Stromal cell of bone marrow (primary cell): ENCODE measurements around the gene NFYB.

Experiments used
- DNase-seq: peaks from one replicate; pipeline ENCODE4 v3.0.0-alpha.2; 2012; ENCODE audit warnings: low read depth

NFYB gene

DNA sequence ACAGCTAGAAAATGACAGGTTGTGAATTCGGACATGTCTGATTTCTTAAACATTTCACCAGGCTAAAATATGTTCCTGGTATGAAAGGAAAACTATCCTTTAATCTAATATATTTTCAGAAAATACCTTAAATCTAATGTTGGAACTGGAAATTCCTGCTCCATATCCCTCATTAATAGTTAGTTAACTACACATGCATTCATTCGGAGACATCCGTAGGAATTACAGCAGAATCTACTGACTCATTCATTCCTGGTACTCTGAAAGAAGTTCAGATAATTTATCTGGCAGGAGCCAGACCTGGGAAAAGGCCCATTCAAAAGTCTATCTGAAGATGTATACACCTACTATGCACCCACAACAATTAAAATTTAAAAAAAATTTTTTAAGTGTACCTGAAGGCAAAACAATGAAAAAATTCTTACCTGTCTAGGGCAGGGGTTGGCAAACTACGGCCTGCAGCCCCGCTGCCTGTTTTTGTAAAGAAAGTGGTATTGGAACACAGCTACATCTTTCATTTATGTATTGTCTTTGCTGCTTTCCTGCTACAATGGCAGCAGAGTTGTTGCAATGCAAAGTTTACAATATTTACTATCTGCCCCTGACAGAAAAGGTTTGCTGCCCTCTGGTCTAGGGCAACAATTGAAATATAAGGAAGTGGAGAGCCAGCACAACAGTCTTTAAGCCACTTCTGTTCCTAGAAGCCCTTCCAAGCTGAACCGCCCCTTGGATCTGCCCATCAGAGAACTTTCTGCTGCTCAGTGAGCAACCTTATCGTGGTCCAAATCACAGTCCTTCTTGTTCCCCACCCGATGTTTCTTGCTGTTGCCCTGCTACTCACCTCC lies 17.9 kb upstream of the NFYB start:
- no peak for DNase-seq

DNA sequence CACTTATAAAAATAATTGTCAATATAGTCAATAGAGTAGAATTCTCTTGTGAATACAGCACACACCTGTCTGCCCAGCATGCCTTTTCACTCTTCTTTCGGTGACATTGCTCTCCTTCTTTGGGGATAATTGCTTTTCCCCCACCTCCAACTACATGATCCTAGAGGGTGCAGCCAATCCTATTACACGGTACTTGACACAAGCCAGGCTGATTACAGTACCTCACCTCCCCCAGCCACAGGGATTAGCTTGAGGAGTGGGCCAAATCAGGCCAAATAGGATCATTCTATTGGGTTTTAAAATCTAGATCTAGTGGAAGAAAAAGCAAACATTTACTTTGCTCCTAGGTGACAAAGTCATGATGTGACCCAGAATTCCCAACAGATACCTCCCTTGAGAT lies 16.8 kb upstream of the NFYB start:
- no peak for DNase-seq

DNA sequence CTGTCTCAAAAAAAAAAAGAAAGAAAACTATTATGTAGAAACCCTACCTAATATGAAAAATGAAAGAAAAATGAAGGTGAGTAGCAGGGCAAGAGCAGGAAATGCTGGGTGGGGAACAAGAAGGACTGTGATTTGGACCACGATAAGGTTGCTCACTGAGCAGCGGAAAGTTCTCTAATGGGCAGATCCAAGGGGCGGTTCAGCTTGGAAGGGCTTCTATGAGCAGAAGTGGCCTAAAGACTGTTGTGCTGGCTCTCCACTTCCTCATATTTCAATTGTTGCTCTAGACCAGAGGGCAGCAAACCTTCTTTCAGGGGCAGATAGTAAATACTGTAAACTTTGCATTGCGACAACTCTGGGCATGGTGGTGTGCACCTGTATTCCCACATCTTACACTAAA lies 16.3 kb upstream of the NFYB start:
- DNase-seq = no peak

DNA sequence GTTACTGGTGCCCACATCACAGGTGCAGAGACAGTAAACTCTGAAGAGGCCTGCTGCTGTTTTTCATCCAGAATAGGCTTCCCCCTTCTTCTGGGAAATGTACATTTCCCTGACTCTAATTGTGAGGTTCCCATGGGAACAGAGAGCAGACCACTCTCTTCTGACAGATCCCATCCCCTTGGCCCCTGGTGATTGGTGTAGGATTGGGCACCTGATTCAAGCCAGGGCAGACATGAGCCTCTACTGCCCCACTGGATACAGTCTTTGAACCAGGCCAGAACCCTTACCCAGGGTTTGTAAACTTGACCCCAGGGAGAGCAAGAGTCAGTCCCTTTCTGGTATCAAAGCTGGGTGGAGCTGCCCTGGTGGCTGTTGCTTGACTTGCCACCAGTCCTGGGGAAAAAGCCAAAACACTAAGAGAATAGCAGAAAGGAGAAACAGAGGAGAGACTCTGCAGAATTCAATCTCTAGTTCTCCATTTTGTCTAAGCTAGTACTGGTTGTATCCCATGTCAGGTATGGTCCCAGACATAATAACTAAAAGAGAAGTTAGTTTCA lies 14.8 kb upstream of the NFYB start:
- no peak for DNase-seq

DNA sequence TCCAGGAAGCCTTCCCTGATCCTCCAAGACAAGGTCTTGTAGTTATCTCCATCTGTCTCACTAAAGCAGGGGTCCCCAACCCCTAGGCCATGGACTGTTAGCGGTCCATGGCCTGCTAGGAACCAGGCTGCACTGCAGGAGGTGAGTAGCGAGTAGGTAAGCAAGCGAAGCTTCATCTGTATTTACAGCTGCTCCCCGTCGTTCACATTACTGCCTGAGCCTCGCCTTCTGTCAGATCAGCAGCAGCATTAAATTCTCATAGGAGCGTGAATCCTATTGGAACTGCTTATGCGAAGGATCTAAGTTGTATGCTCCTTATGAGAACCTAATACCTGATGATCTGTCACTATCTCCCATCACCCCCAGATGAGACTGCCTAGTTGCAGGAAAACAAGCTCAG lies 12.4 kb upstream of the NFYB start:
- DNase-seq = no peak

DNA sequence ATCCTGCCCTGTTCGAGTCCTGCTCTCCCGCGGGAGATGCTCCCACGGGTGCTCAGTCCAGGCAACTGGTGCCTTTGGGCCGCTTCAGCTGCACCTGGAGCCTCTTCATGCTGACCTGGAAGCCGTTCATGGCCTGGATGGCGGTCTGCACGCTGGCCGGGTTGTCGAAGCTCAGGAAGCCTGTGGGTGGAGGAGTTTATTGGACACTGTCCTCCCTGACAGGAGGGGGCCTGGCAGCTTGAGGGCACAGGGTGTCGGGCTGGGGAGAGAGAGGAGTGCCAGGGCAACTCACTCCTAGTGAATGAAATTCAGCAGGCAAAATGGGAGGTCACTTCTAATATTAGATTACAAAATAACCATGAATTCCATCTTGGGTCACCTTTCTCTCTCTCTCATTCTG lies 9.3 kb upstream of the NFYB start:
- no peak for DNase-seq

DNA sequence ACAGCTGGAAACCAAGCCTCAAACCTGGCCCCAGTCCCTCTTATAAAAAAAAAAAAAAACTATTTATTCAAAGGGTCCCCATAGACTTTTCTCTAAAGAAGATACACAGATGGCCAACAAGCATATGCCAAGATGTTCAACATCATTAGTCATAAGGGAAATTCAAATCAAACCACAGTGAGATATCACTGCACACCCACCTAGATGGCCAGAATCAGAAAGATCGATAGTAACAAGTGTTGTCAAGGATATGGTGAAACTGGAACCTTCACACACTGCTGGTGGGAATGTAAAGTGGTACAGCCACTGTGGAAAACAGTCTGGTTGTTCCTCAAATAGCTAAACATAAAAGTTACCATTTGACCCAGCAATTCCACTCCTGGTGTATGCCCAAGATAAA lies 5.9 kb upstream of the NFYB start:
- DNase-seq = no peak

DNA sequence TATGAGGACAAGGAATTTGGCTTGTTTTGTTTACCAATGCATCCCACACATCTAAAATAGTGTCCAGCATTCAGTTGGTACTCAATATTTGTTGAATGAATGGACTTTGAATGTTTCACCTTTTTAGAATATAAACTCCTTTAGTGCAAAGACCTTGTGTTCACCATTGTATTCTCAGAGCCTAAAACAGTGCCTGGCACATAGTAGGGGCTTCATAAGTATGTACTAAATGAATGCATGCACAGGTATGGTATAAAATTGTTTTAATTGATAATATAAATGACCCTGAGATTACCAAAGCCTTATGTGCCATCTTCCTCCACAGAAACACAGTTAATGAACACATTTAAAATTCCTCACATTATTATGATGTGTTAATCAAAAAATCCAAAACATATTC lies 5.0 kb upstream of the NFYB start:
- no peak for DNase-seq

DNA sequence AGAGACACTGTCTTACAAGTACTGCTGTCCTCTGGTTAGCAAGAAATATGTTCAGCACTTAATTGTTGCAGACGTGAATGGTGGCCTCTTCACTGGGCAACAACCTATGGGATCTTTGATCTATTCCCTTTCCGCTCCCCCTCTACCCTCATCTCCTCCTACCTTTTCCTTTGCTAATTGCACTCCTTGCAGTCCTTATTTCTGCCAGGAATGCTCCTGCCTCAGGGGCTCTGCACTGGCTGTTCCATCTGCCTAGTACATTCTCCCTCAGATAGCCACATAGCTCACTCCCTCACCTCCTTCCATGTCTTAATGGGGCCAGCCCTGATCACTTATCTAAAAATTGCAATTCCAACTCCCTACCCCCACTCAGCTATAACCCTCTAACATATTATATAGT lies 4.5 kb upstream of the NFYB start:
- DNase-seq = no peak

DNA sequence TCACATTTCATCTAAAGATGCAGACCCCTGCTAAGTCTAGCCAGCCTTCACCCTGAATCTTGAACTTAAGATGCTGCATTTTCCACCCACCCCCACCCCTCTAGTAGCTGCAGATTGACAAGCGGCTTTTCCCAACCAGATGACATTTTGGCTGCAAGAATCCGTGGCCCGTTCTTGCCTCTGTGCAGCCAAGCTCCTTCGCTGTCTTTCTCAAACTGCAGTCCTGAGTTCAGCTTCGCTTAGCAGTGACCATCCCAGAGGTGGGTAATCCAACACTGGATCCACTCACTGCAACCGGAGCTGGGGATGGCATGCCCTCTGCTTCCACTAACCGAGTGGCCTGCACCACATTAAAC lies 765 bp upstream of the NFYB start:
- DNase-seq = no peak

DNA sequence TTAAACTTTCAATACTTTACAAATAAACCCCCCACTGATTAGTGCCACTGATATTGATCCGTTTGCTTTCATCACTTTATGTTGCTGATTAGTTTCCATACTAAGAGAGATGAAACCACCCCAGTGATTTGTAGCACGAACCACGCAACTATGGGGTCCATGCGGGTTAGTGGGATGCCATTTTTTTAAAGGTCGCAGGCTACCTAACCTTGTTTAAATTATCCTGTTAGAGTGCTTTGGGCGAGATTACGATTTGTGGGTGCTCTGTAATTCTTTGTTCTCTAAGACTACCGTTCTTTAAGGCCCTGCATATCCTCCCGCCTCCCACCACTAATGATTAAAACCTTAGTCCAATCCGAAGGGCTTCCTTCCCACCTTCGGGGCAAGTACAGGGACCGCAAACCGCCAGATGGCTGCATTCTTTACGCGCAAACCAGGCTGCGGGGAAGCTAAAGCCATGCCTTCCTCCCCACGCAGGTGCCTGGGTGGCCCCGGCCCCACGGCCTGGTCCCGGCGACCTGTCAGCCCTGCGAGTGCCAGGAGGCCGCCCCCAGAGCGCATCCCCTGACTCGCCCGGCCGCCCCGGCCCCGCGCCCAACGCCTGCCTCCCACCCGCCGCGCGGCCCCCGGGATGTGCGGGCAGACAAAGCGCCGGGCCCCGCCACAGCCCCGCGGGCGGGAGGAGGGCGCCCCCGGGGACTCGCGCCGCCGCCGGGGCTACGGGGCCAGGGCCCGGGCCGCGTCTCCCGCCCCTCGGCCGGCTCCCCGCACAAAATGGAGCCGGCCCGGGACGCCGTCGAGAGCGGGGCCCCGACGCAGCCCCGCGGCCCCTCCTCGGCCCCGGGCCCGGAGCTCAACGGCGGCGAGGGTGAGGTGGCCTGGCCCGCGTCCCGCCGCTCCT lies 759 bp downstream of the NFYB start:
- no peak for DNase-seq

DNA sequence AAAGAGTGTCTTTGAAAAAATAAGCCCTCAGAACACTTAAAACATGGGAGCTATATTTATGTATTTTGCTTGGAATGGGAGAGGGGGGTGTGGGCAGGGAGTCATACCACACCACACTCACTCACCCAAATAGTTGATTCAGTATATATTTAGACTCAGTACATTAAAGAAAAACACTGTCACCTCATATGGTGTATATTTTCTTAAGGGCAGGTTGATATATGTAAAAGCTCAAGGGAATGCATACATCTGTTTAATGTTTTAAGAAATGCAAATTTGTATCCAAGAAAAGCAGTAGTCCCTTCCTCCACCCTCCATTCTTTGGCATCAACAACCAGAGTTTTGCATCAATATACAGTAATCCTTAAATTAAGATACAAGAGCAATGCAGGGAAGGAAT lies 1.4 kb downstream of the NFYB start:
- DNase-seq = no peak

DNA sequence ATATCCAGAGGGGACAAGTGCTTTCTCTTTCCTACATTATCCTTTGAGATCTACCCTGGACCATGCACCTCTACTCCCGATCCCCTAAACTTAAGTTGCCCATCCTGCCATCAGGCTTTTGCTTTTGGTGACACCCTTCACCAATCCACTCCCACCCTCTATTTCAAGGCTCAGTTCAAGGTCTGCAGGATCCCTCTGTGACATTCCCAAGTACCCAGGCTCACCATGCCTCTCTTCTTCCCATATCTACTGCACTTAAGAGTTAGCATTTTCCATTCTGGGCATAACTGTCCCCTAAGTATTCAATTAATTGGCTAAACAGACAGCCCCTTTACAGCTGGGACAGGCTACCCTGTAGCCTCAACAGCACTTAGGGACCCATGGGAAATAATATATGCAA lies 3.1 kb downstream of the NFYB start:
- DNase-seq = no peak

DNA sequence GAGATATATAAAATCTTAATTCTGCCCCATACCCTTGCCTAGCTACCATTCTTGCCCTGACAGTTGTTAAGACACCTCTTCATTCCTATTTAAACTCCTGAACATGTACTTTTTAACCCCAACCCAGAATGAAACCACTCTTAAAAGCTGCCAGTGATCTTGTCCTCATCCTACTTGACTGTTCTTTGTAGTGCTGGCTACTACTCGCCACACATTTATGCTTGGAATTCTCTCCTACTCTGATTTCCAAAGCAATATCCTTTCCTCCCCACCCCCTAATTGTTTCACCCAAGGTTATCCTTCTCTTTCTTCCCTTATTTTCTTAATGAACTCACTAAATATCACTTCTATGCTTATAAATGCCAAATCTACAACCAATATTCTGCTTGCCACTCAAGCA lies 4.1 kb downstream of the NFYB start:
- no peak for DNase-seq

DNA sequence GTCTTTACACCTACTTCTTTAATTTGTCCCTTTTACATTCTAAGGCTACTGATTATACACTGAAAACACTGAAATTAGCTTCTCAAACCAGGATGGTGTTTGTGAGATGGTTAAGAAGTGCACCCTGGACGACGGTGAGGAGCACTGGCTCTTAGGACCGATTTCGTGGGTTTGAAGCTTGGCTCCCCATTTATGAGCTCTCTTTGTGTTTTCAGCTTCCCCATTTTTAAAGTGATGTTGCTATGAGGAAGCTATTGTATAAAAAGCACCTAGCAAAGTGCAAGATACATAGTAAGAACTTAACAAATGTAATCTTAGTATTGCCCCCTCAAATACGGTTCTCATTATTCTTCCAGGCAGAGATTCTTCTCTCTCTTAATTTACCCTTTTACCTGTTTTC lies 4.7 kb downstream of the NFYB start:
- DNase-seq = no peak

DNA sequence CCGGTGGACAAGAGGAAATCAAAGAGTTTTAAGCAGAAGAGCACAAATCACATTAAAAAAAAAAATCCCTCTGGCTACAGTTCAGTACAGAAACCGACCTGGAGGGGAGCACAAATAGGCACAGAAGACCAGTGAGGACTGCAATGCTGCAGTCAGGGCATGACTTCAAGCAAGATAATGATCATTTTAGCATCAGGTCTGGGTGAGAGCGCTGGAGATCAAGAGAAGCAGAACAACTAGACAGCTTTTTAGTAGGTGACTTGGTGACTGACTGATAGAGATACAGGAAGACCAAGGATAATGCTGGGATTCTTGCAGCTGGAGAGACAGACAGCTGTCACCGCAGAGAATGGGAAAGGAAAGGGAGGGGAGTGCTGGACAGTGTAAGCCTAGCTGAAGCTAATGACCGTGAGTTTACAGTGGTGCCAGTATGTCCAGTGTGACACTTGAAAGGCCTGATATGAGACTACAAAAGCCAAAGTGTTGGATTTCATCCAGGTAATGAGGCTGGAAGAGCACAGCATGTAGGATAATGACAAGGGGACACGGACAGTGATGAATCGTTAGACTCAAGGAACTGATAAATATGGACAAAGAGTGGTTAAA lies 5.6 kb downstream of the NFYB start:
- no peak for DNase-seq

DNA sequence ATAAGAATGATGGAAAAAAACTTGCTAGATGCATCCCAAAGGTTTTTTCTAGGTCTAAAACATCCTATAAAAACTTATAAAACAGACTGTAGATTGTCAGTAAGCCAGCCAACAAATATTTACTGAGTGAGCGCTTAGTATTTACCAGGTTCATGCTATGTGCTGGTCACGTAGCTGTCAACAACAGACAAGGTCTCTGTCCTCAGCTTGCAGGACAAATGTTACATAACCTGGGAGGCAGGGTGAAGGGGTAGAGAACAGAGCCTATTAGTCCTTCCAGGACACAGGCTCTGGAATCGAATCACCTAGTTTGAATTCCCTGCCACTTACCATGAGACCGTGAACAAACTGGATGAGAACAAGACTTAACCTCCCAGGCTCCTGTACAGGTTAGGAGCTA lies 6.4 kb downstream of the NFYB start:
- DNase-seq = no peak

DNA sequence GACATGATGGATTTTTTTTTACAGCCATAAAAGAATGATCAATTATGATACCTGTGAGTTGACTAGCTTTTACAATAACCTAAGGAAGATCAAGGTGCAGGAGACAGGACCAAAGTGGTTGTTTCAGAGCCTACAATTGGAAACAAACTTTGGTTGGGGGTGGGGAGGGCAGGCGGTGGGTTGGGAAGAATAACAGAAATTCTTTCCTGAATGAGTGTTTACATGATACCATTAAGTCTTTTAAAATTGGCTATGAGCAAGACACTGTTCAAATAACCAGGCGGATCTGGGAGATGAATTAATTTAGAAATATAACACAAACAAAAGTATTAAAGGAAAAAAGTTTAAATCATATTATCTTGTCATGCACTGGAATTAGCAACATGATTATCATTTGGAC lies 7.2 kb downstream of the NFYB start:
- DNase-seq = no peak

DNA sequence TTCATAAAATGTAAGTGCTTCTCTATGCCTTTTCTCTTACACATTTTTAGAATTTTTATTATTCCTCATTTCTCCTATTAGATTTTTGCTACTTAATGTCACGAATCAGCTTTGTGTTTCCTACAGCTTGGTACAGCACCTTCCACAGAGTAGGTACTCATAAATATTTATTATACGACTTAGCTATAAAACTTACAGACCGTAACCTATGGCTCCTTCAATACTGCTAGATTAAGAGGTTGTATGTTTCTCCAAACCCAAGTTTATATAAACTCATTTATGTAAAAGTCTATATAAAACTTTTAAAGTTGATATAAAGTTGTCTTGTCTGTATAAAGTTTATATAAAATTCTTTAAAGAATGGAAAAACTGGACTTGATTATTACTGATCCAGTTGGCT lies 11.5 kb downstream of the NFYB start:
- no peak for DNase-seq

DNA sequence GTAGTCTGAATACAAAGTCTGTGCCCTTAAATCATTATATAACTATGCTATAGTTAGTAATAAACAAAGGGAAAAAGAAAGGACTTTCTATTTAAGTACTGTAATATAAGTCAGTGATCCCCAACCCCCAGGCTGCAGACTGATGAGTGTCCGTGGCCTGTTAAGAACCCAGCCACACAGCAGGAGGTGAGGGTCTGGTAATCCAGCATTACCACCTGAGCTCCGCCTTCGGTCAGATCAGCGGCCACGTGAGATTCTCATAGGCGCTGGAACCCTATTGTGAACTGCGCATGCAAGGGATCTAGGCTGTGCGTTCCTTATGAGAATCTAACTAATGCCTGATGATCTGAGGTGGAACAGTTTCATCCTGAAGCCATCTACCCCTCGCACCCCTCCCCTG lies 15.7 kb downstream of the NFYB start:
- no peak for DNase-seq

DNA sequence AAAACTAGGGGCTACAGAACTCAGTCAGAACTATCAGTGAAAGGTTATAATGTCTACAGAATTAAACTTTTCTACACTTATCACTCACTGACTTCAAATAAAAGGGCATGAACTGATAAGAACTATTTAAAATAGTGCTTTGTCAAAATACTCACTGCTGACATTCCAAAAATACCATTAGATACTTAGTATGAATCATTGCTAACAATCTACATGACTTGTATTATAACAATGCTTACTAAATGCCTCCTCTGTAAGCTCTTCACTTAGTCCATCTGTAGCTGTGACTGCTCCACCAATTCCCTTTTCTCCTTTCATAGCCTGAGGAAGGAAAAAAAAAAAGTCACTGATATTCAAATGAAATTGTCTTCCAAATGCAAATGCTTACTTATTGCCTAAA lies 17.0 kb downstream of the NFYB start:
- no peak for DNase-seq

DNA sequence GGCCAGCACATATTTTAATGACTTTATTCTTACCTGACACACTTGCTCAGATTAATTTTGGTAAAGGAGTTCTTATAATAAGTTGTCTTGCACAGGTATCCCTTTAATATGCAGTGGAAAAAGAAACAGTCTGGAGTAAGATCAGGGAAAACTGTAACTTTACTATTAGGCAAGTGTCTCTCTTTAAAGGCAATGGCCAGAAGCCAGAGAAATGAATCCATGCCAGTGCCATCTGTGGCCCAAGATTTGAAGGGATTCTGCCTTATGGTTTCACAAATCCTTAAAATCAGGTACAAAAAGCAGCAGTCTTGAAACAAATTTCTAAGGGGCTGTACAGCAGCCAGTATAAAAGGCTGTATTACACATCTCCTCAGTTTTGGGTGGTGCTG lies 22.4 kb downstream of the NFYB start:
- DNase-seq = no peak
